Panc1 (cell line): ENCODE data around the gene TWSG1. TPM values are rescaled to one million over a fixed set of nuclear protein-coding genes. Genes with fewer than 3 reads are reported as not detected.

Experiments
- ATAC-seq: fragments of 200-7000 bp; cut with Tn5 transposase; 2 replicates; pipeline ENCODE4 v1.9.1; 2020; ENCODE audit warnings: mild to moderate bottlenecking, moderate library complexity
- BruUV-seq: library from RNA; stranded (reverse); fragments of 400-500 nt; replicated peaks from 2 replicates; lab custom pipeline; 2021; lab: Mats Ljungman, UMichigan
- CTCF ChIA-PET: fragments of 300-600 bp; sonication (Branson Sonifier 250); formaldehyde crosslinking; loops from one replicate; lab custom pipeline; 2022; ENCODE audit warnings: antibody characterized with exemption; lab: Charles Lee
- POLR2A ChIA-PET: fragments of 300-600 bp; sonication (Branson Sonifier 250); formaldehyde crosslinking; loops from one replicate; lab custom pipeline; 2022; ENCODE audit warnings: antibody characterized with exemption; lab: Charles Lee
- DNase-seq: peaks from one replicate; pipeline ENCODE4 v3.0.0-alpha.2; 2010; ENCODE audit warnings: low read depth, low spot score
- H3K27ac ChIP-seq: 2 replicates; pipeline ENCODE4 v1.5.1; 2011; ENCODE audit warnings: mild to moderate bottlenecking, low read length, inconsistent platforms
- H3K27me3 ChIP-seq: fragments of 200-500 bp; sonication (Bioruptor generic); 2 replicates; pipeline ENCODE4 v1.6.0; 2014; ENCODE audit warnings: low read length, inconsistent platforms; ENCODE audit not compliant: control insufficient read depth, insufficient read depth
- H3K36me3 ChIP-seq: fragments of 200-500 bp; sonication (Bioruptor generic); 2 replicates; pipeline ENCODE4 v1.5.1; 2014; ENCODE audit warnings: inconsistent platforms, mild to moderate bottlenecking, low read length, moderate library complexity; ENCODE audit not compliant: control insufficient read depth, insufficient read depth
- H3K4me1 ChIP-seq: 2 replicates; pipeline ENCODE4 v1.5.1; 2011; ENCODE audit warnings: inconsistent platforms, mild to moderate bottlenecking, low read length, moderate library complexity; ENCODE audit not compliant: control insufficient read depth, insufficient read depth
- H3K4me3 ChIP-seq, 2 experiments: 2 replicates each; pipeline ENCODE4 v1.5.1; 2011 to 2012; ENCODE audit warnings: low read depth in 2 of 2, low read length in 2 of 2, mild to moderate bottlenecking in 2 of 2, inconsistent platforms in 1 of 2, moderate library complexity in 1 of 2
- H3K9me3 ChIP-seq: fragments of 200-500 bp; sonication (Bioruptor generic); 2 replicates; pipeline ENCODE4 v1.5.1; 2014; ENCODE audit warnings: low read depth, mild to moderate bottlenecking, inconsistent platforms, low read length, moderate library complexity; ENCODE audit not compliant: control insufficient read depth, insufficient read depth
- POLR2AphosphoS5 ChIP-seq: IDR thresholded peaks from 2 replicates; pipeline ENCODE4 v1.6.1; 2012; ENCODE audit warnings: mild to moderate bottlenecking, low read depth, low read length, moderate library complexity
- SIN3A ChIP-seq: IDR thresholded peaks from 2 replicates; pipeline ENCODE4 v1.6.1; 2012; ENCODE audit warnings: low read depth, mild to moderate bottlenecking, low read length, moderate library complexity, borderline replicate concordance; ENCODE audit not compliant: insufficient read depth
- TCF7L2 ChIP-seq: IDR thresholded peaks from 2 replicates; pipeline ENCODE4 v1.6.1; 2011; ENCODE audit warnings: mild to moderate bottlenecking, low read depth, low read length, inconsistent platforms
- in situ Hi-C: cut with HindIII; loops from 2 replicates; pipeline ENCODE4 v1.10.0; 2016; ENCODE audit warnings: low sequenced_read_pairs, low pct_unique_long_range_greater_than_20kb
- intact Hi-C: fragments of 100-400 bp; cut with micrococcal nuclease; formaldehyde crosslinking; loops from one replicate; pipeline ENCODE4 v1.10.0; 2022; ENCODE audit not compliant: unreplicated experiment
- total RNA-seq: library from RNA; stranded (reverse); gene quantifications from one replicate; pipeline ENCODE4 v1.2.1, GENCODE V29; 2021; ENCODE audit not compliant: unreplicated experiment
- TF ChIP-seq, protein P1 (sequence below), 2 experiments: IDR thresholded peaks; 2 replicates each; pipeline ENCODE4 v1.6.1; 2011 to 2012; ENCODE audit warnings: low read depth in 2 of 2, control low read depth in 1 of 2, low read length in 1 of 2, mild to moderate bottlenecking in 1 of 2, moderate library complexity in 1 of 2; ENCODE audit not compliant: insufficient read depth in 1 of 2
- TF ChIP-seq, protein P2 (sequence below): fragments of 450-650 bp; IDR thresholded peaks from 2 replicates; pipeline ENCODE4 v1.5.1; 2017; ENCODE audit warnings: mild to moderate bottlenecking

The TWSG1 gene
- total RNA-seq, 1 experiment from 2014 or later, result 54.1 TPM

DNA sequence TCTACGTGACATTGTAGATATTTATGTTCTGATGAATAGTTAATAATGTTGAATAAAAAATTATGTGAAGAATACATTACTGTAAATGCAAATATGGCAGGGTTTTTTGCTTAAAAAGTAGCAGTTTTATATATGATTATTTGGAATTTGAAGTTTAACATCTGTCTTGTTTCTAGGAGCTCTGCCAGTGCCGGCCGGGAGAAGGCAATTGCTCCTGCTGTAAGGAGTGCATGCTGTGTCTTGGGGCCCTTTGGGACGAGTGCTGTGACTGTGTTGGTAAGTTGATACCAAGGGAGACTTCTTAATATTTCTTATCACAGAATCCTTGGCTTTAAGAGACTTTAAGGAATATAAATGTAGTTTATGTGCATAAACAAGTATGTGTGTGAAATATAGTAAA, 25.2 kb downstream of the TWSG1 start:
- no peak for TF ChIP-seq TCF7L2
- TF ChIP-seq, protein P1, sequence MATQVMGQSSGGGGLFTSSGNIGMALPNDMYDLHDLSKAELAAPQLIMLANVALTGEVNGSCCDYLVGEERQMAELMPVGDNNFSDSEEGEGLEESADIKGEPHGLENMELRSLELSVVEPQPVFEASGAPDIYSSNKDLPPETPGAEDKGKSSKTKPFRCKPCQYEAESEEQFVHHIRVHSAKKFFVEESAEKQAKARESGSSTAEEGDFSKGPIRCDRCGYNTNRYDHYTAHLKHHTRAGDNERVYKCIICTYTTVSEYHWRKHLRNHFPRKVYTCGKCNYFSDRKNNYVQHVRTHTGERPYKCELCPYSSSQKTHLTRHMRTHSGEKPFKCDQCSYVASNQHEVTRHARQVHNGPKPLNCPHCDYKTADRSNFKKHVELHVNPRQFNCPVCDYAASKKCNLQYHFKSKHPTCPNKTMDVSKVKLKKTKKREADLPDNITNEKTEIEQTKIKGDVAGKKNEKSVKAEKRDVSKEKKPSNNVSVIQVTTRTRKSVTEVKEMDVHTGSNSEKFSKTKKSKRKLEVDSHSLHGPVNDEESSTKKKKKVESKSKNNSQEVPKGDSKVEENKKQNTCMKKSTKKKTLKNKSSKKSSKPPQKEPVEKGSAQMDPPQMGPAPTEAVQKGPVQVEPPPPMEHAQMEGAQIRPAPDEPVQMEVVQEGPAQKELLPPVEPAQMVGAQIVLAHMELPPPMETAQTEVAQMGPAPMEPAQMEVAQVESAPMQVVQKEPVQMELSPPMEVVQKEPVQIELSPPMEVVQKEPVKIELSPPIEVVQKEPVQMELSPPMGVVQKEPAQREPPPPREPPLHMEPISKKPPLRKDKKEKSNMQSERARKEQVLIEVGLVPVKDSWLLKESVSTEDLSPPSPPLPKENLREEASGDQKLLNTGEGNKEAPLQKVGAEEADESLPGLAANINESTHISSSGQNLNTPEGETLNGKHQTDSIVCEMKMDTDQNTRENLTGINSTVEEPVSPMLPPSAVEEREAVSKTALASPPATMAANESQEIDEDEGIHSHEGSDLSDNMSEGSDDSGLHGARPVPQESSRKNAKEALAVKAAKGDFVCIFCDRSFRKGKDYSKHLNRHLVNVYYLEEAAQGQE (IDR thresholded peaks at IDR 0.05; ENCODE audit: insufficient read depth in 1 of 2, low read depth in 2 of 2, low read length in 1 of 2), result no peak
- TF ChIP-seq POLR2AphosphoS5, result no peak
- TF ChIP-seq, protein P2, sequence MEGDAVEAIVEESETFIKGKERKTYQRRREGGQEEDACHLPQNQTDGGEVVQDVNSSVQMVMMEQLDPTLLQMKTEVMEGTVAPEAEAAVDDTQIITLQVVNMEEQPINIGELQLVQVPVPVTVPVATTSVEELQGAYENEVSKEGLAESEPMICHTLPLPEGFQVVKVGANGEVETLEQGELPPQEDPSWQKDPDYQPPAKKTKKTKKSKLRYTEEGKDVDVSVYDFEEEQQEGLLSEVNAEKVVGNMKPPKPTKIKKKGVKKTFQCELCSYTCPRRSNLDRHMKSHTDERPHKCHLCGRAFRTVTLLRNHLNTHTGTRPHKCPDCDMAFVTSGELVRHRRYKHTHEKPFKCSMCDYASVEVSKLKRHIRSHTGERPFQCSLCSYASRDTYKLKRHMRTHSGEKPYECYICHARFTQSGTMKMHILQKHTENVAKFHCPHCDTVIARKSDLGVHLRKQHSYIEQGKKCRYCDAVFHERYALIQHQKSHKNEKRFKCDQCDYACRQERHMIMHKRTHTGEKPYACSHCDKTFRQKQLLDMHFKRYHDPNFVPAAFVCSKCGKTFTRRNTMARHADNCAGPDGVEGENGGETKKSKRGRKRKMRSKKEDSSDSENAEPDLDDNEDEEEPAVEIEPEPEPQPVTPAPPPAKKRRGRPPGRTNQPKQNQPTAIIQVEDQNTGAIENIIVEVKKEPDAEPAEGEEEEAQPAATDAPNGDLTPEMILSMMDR, result no peak
- TF ChIP-seq SIN3A, result no peak
- in situ Hi-C loops (no loop called here), intact Hi-C loops (loop anchor here (10.0 kb wide), 1 partner anchor 155 kb away; no protein-coding TSS in a partner anchor)
- Histone ChIP-seq H3K4me3 (no peak overlapping the region), H3K27me3 (no peaks in the 10 kb centered on the region), H3K9me3 (no peaks in the 10 kb centered on the region), H3K4me1 (no peaks in the 10 kb centered on the region), H3K27ac (no peak overlapping the region), H3K36me3 (no peaks in the 10 kb centered on the region)
- ATAC-seq, result no peak
- no TSS peak for BruUV-seq
- ChIA-PET POLR2A (no interaction called here), CTCF (no interaction called here)
- DNase-seq, result no peak

DNA sequence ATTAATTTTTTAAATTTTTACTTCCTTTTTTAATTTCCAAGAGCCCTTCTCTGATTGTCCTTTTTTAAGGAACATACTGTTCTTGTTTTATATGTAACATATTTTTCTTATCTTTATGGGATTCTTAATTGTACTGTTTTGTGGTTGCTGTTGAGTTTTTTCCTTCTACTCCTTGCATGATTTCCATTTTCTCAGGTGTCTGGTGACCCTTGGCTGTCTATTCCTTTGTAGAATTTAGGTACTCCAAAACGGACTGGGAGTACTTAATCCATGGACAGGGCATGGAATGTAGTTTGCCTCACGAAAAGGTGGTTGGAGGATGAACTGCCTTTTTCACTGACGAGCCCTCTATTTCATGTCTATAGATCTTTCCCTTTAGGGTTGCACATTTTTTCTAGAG, 26.6 kb downstream of the TWSG1 start:
- in situ Hi-C loops, result no loop called here
- no TSS peak for BruUV-seq

More for the DNA sequence above, 26.6 kb downstream of the TWSG1 start:
- ChIA-PET POLR2A (no interaction called here), CTCF (no interaction called here)
- TF ChIP-seq, protein P2, result no peak
- TF ChIP-seq, protein P1 (IDR thresholded peaks at IDR 0.05; ENCODE audit: insufficient read depth in 1 of 2, low read depth in 2 of 2, low read length in 1 of 2), result no peak
- no peak for TF ChIP-seq TCF7L2
- TF ChIP-seq POLR2AphosphoS5, result no peak
- TF ChIP-seq SIN3A, result no peak
- DNase-seq (no peak), ATAC-seq (no peak)
- H3K4me1 ChIP-seq, result no peaks in the 10 kb centered on the region
- no peaks in the 10 kb centered on the region for H3K36me3 ChIP-seq
- intact Hi-C loops, result loop anchor here (10.0 kb wide), 1 partner anchor 154 kb away; no protein-coding TSS in a partner anchor
- H3K4me3 ChIP-seq, result no peak overlapping the region
- H3K9me3 ChIP-seq, result no peaks in the 10 kb centered on the region
- no peaks in the 10 kb centered on the region for H3K27me3 ChIP-seq
- H3K27ac ChIP-seq, result no peak overlapping the region
